HCT116 (cell line): ENCODE data around the gene ODR4.

Experiments
- CEBPB ChIP-seq: IDR thresholded peaks from 2 replicates; pipeline ENCODE4 v1.6.1; 2012; ENCODE audit warnings: low read depth
- EZH2 ChIP-seq: fragments of 200-600 bp; sonication (generic); IDR thresholded peaks from 2 replicates; pipeline ENCODE4 v1.6.1; 2017; ENCODE audit warnings: antibody characterized with exemption, mixed run types
- POLR2A ChIP-seq: IDR thresholded peaks from 2 replicates; pipeline ENCODE4 v1.7.0; 2011; ENCODE audit warnings: borderline replicate concordance; ENCODE audit not compliant: insufficient read depth, insufficient read length; ENCODE audit errors: extremely low read depth
- POLR2AphosphoS5 ChIP-seq: IDR thresholded peaks from 2 replicates; pipeline ENCODE4 v1.6.1; 2011; ENCODE audit warnings: mild to moderate bottlenecking, low read depth, low read length, moderate library complexity
- SIN3A ChIP-seq: IDR thresholded peaks from 2 replicates; pipeline ENCODE4 v1.6.1; 2012; ENCODE audit warnings: low read depth
- SP1 ChIP-seq: IDR thresholded peaks from 2 replicates; pipeline ENCODE4 v1.6.1; 2012; ENCODE audit warnings: low read depth
- TF ChIP-seq, protein P1 (sequence below), 3 experiments: fragments of 200-600 bp in 1 of 3; sonication (generic) in 1 of 3; IDR thresholded peaks in 2 of 3; conservative IDR thresholded peaks in 1 of 3; 2 replicates each; pipeline ENCODE4 v1.5.1; 2012 to 2017; ENCODE audit warnings: low read depth in 2 of 3, low read length in 2 of 3, antibody characterized with exemption in 1 of 3, borderline replicate concordance in 1 of 3, control low read depth in 1 of 3, mild to moderate bottlenecking in 1 of 3, mixed read lengths in 1 of 3, mixed run types in 1 of 3, moderate library complexity in 1 of 3; ENCODE audit not compliant: insufficient read depth in 1 of 3

DNA sequence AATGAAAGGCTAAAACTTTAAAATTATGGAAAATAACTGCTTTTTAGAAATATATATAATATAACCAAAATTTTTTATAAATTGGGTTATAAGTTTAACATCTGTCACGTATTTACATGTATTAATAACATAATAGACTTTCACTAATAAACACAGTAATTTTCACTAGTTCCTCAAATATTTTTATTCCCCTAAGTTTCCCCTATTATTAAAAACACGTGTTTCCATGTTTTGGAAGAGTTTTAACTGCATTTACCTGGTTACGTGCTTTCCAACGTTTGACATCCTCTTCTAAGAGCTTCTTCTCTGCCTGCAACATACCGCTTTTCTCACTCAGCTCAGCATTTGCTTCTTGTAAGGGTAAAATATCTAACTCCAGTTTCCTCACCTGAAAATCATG, 34.9 kb upstream of the ODR4 start:
- no peak for TF ChIP-seq POLR2A
- no peak for TF ChIP-seq CEBPB
- TF ChIP-seq, protein P1, sequence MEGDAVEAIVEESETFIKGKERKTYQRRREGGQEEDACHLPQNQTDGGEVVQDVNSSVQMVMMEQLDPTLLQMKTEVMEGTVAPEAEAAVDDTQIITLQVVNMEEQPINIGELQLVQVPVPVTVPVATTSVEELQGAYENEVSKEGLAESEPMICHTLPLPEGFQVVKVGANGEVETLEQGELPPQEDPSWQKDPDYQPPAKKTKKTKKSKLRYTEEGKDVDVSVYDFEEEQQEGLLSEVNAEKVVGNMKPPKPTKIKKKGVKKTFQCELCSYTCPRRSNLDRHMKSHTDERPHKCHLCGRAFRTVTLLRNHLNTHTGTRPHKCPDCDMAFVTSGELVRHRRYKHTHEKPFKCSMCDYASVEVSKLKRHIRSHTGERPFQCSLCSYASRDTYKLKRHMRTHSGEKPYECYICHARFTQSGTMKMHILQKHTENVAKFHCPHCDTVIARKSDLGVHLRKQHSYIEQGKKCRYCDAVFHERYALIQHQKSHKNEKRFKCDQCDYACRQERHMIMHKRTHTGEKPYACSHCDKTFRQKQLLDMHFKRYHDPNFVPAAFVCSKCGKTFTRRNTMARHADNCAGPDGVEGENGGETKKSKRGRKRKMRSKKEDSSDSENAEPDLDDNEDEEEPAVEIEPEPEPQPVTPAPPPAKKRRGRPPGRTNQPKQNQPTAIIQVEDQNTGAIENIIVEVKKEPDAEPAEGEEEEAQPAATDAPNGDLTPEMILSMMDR (IDR thresholded peaks at IDR 0.05 in 2 of 3, conservative IDR thresholded peaks at IDR 0.05 in 1 of 3; ENCODE audit: borderline replicate concordance in 1 of 3, insufficient read depth in 1 of 3, low read depth in 2 of 3, low read length in 2 of 3) = no peak
- TF ChIP-seq EZH2 = no peak
- TF ChIP-seq SIN3A = no peak
- no peak for TF ChIP-seq POLR2AphosphoS5
- TF ChIP-seq SP1 = no peak
